ENCODE measurements around the gene ATXN10.

Gene ATXN10

DNA sequence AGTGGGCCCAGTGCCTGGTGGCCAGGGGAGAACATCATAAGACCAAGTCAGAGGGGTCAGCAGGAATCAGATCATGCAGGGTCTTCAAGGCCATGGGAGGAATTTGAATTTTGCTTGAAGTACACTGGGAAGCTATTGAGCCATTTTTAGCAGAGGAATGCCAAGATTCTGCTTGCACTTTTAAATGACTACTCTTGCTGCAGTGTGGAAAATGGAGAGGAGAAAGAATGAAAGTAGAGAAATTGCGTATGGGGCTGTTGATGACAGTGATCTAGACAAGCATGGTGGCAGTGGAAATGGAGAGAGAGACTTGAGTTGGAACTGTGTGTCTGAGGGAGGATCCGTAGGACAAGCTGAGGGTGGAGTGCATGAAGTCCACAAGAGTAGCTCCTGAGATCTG, 177.3 kb downstream of the ATXN10 start:
- Histone ChIP-seq H3K9me3 (ENCODE audit: control insufficient read depth, low read length) (peaks cover 26% of the 10 kb centered on the region), H4K91ac (ENCODE audit: low read length) (no peak overlapping the region), H3K23ac (ENCODE audit: low read length in 2 of 2) (no peak overlapping the region), H3K4me2 (ENCODE audit: low read length, poor library complexity, severe bottlenecking) (no peak overlapping the region), H3K79me1 (replicated peaks; ENCODE audit: low read length, poor library complexity, severe bottlenecking) (peaks cover 20% of the 10 kb centered on the region), H3K14ac (ENCODE audit: low read length in 2 of 2) (no peak overlapping the region), H3K36me3 (ENCODE audit: control insufficient read depth in 1 of 2, insufficient read depth in 2 of 2, low read depth in 1 of 2, low read length in 2 of 2) (peaks cover 25 to 84% of the 10 kb centered on the region in 2 experiments), H3K18ac (ENCODE audit: low read depth in 1 of 2, low read length in 2 of 2) (no peak overlapping the region), H2BK15ac (ENCODE audit: low read depth, poor library complexity, severe bottlenecking) (no peak overlapping the region), H3K9ac (ENCODE audit: low read length) (no peak overlapping the region), H2BK120ac (ENCODE audit: low read depth, low read length) (no peak overlapping the region), H2AFZ (ENCODE audit: low read depth, low read length) (no peak overlapping the region), H3K27me3 (ENCODE audit: control insufficient read depth in 1 of 2, insufficient read depth in 1 of 2, low read length in 2 of 2) (no peaks in the 10 kb centered on the region), H3K27ac (ENCODE audit: low read length, poor library complexity, severe bottlenecking) (no peak overlapping the region), H4K8ac (ENCODE audit: low read length) (no peak overlapping the region), H3K4me1 (ENCODE audit: control insufficient read depth, insufficient read depth, low read depth, low read length) (peaks cover 2% of the 10 kb centered on the region), H3K4ac (ENCODE audit: low read depth in 1 of 2, low read length in 2 of 2) (no peak overlapping the region), H2BK12ac (ENCODE audit: low read length in 2 of 2) (no peak overlapping the region), H2AK5ac (ENCODE audit: low read length, severe bottlenecking) (no peak overlapping the region), H2BK5ac (ENCODE audit: low read depth, low read length, poor library complexity, severe bottlenecking) (no peak overlapping the region), H3K4me3 (ENCODE audit: insufficient read depth in 1 of 2, low read depth in 1 of 2, low read length in 2 of 2) (no peak overlapping the region)
- DNase-seq = no peak
- WGBS = 97% methylated on average over 2 of the region's 2 CpGs

DNA sequence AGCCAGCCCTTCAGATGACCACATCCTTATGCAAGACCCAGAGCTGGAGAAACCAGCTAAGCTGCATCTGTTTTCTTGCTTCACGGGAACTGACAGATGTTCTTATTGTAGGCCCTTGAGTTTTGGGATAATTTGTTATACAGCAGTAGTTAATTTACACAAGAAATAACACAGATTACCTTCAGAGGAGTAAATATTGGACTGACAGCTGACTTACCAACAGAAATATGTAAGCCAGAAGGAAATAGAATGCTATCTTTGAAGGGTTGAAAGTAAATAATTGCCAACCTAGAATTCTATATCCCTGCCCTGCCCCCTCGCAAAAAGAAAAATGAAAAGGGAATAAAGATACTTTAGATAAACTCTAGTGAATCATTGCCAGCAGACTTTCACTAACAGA, 181.2 kb downstream of the ATXN10 start:
- DNase-seq = no peak

DNA sequence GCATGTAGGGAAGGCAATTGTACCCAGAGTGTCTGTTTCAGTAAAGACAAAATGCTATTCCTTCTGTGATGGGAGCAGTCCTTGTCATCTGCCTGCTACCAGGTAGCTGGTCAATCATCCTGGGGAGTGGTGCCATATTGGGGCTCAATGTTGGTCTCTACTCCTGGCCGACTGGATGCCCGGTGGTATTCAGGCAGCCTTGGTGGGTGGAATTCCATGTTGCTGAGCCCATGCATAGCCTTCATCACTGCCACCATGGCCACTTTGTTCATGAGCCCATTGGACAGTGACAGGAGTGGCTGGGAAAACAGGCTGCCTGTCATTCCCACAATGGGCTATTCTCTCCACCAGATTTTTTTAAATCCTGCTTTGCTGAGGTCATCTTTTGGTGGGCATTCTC, 184.3 kb downstream of the ATXN10 start:
- no peak overlapping the region for H3K4me3 ChIP-seq (ENCODE audit: insufficient read depth in 1 of 2, low read depth in 1 of 2, low read length in 2 of 2)
- no peak overlapping the region for H3K23ac ChIP-seq (ENCODE audit: low read length in 2 of 2)
- peaks cover 47 to 54% of the 10 kb centered on the region in 2 experiments for H3K36me3 ChIP-seq (ENCODE audit: control insufficient read depth in 1 of 2, insufficient read depth in 2 of 2, low read depth in 1 of 2, low read length in 2 of 2)
- H4K8ac ChIP-seq (ENCODE audit: low read length) = no peak overlapping the region
- no peaks in the 10 kb centered on the region for H3K79me1 ChIP-seq (replicated peaks; ENCODE audit: low read length, poor library complexity, severe bottlenecking)
- no peak overlapping the region for H2AFZ ChIP-seq (ENCODE audit: low read depth, low read length)
- 95% methylated on average over 2 of the region's 2 CpGs for WGBS
- H3K4me2 ChIP-seq (ENCODE audit: low read length, poor library complexity, severe bottlenecking) = no peak overlapping the region
- H3K27me3 ChIP-seq (ENCODE audit: control insufficient read depth in 1 of 2, insufficient read depth in 1 of 2, low read length in 2 of 2) = no peaks in the 10 kb centered on the region
- peaks cover 4% of the 10 kb centered on the region for H3K4me1 ChIP-seq (ENCODE audit: control insufficient read depth, insufficient read depth, low read depth, low read length)
- no peak overlapping the region for H2BK15ac ChIP-seq (ENCODE audit: low read depth, poor library complexity, severe bottlenecking)
- H2AK5ac ChIP-seq (ENCODE audit: low read length, severe bottlenecking) = no peak overlapping the region
- no peak overlapping the region for H2BK12ac ChIP-seq (ENCODE audit: low read length in 2 of 2)
- H2BK5ac ChIP-seq (ENCODE audit: low read depth, low read length, poor library complexity, severe bottlenecking) = no peak overlapping the region
- no peak overlapping the region for H3K14ac ChIP-seq (ENCODE audit: low read length in 2 of 2)
- no peak overlapping the region for H3K18ac ChIP-seq (ENCODE audit: low read depth in 1 of 2, low read length in 2 of 2)
- no peak overlapping the region for H4K91ac ChIP-seq (ENCODE audit: low read length)
- no peak overlapping the region for H2BK120ac ChIP-seq (ENCODE audit: low read depth, low read length)
- peaks cover 25% of the 10 kb centered on the region for H3K9me3 ChIP-seq (ENCODE audit: control insufficient read depth, low read length)
- no peak overlapping the region for H3K4ac ChIP-seq (ENCODE audit: low read depth in 1 of 2, low read length in 2 of 2)
- DNase-seq = no peak
- H3K9ac ChIP-seq (ENCODE audit: low read length) = no peak overlapping the region
- H3K27ac ChIP-seq (ENCODE audit: low read length, poor library complexity, severe bottlenecking) = no peak overlapping the region

More for the DNA sequence above, 181.2 kb downstream of the ATXN10 start:
- Histone ChIP-seq H3K27me3 (ENCODE audit: control insufficient read depth in 1 of 2, insufficient read depth in 1 of 2, low read length in 2 of 2) (no peaks in the 10 kb centered on the region), H3K79me1 (replicated peaks; ENCODE audit: low read length, poor library complexity, severe bottlenecking) (peaks cover 16% of the 10 kb centered on the region), H4K8ac (ENCODE audit: low read length) (no peak overlapping the region), H2BK12ac (ENCODE audit: low read length in 2 of 2) (no peak overlapping the region), H3K18ac (ENCODE audit: low read depth in 1 of 2, low read length in 2 of 2) (no peak overlapping the region), H3K4me3 (ENCODE audit: insufficient read depth in 1 of 2, low read depth in 1 of 2, low read length in 2 of 2) (peak overlapping the region in 1 of 2 experiments; percentile 15), H3K9me3 (ENCODE audit: control insufficient read depth, low read length) (peaks cover 26% of the 10 kb centered on the region), H3K36me3 (ENCODE audit: control insufficient read depth in 1 of 2, insufficient read depth in 2 of 2, low read depth in 1 of 2, low read length in 2 of 2) (peaks cover 42 to 80% of the 10 kb centered on the region in 2 experiments), H3K4me2 (ENCODE audit: low read length, poor library complexity, severe bottlenecking) (no peak overlapping the region), H3K23ac (ENCODE audit: low read length in 2 of 2) (no peak overlapping the region), H3K9ac (ENCODE audit: low read length) (no peak overlapping the region), H3K4me1 (ENCODE audit: control insufficient read depth, insufficient read depth, low read depth, low read length) (no peaks in the 10 kb centered on the region), H2BK15ac (ENCODE audit: low read depth, poor library complexity, severe bottlenecking) (no peak overlapping the region), H2BK5ac (ENCODE audit: low read depth, low read length, poor library complexity, severe bottlenecking) (no peak overlapping the region), H3K4ac (ENCODE audit: low read depth in 1 of 2, low read length in 2 of 2) (no peak overlapping the region), H3K14ac (ENCODE audit: low read length in 2 of 2) (no peak overlapping the region), H4K91ac (ENCODE audit: low read length) (no peak overlapping the region), H2AK5ac (ENCODE audit: low read length, severe bottlenecking) (no peak overlapping the region), H3K27ac (ENCODE audit: low read length, poor library complexity, severe bottlenecking) (no peak overlapping the region), H2AFZ (ENCODE audit: low read depth, low read length) (no peak overlapping the region), H2BK120ac (ENCODE audit: low read depth, low read length) (no peak overlapping the region)
- no CpG with 5 or more reads among the region's 2 CpGs for WGBS

GRCh38 chr22:45857519-45857918, 185.9 kb downstream of the ATXN10 start:
- H2BK5ac ChIP-seq (ENCODE audit: low read depth, low read length, poor library complexity, severe bottlenecking) = no peak overlapping the region
- H2BK15ac ChIP-seq (ENCODE audit: low read depth, poor library complexity, severe bottlenecking) = no peak overlapping the region
- no peak overlapping the region for H3K4me3 ChIP-seq (ENCODE audit: insufficient read depth in 1 of 2, low read depth in 1 of 2, low read length in 2 of 2)
- H4K91ac ChIP-seq (ENCODE audit: low read length) = no peak overlapping the region
- H3K4me2 ChIP-seq (ENCODE audit: low read length, poor library complexity, severe bottlenecking) = no peak overlapping the region
- H2BK12ac ChIP-seq (ENCODE audit: low read length in 2 of 2) = no peak overlapping the region
- peaks cover 38% of the 10 kb centered on the region in 2 experiments for H3K36me3 ChIP-seq (ENCODE audit: control insufficient read depth in 1 of 2, insufficient read depth in 2 of 2, low read depth in 1 of 2, low read length in 2 of 2)
- no peak overlapping the region for H3K9ac ChIP-seq (ENCODE audit: low read length)
- no peak overlapping the region for H3K4ac ChIP-seq (ENCODE audit: low read depth in 1 of 2, low read length in 2 of 2)
- H4K8ac ChIP-seq (ENCODE audit: low read length) = no peak overlapping the region
- H3K9me3 ChIP-seq (ENCODE audit: control insufficient read depth, low read length) = peaks cover 9% of the 10 kb centered on the region
- H3K18ac ChIP-seq (ENCODE audit: low read depth in 1 of 2, low read length in 2 of 2) = no peak overlapping the region
- H3K79me1 ChIP-seq (replicated peaks; ENCODE audit: low read length, poor library complexity, severe bottlenecking) = no peaks in the 10 kb centered on the region
- no peak overlapping the region for H2BK120ac ChIP-seq (ENCODE audit: low read depth, low read length)
- H3K14ac ChIP-seq (ENCODE audit: low read length in 2 of 2) = no peak overlapping the region
- no peak overlapping the region for H2AK5ac ChIP-seq (ENCODE audit: low read length, severe bottlenecking)
- H3K4me1 ChIP-seq (ENCODE audit: control insufficient read depth, insufficient read depth, low read depth, low read length) = peaks cover 4% of the 10 kb centered on the region
- H3K27me3 ChIP-seq (ENCODE audit: control insufficient read depth in 1 of 2, insufficient read depth in 1 of 2, low read length in 2 of 2) = no peaks in the 10 kb centered on the region
- H3K27ac ChIP-seq (ENCODE audit: low read length, poor library complexity, severe bottlenecking) = no peak overlapping the region
- no peak overlapping the region for H2AFZ ChIP-seq (ENCODE audit: low read depth, low read length)
- H3K23ac ChIP-seq (ENCODE audit: low read length in 2 of 2) = no peak overlapping the region
- no peak for DNase-seq
- WGBS = 97% methylated on average over 5 of the region's 5 CpGs
